A673 (cell line): ENCODE results near the gene GMDS.

Experiments
- CTCF ChIP-seq: fragments of 300-800, 200-600 bp; sonication (generic); conservative IDR thresholded peaks from 2 replicates; pipeline ENCODE4 v1.5.1; 2017; ENCODE audit warnings: low read depth, mild to moderate bottlenecking, antibody characterized with exemption, low read length, moderate library complexity, mixed read lengths
- EZH2 ChIP-seq: fragments of 200-600 bp; sonication (generic); IDR thresholded peaks from 2 replicates; pipeline ENCODE4 v1.6.1; 2017; ENCODE audit warnings: borderline replicate concordance, low read depth, mild to moderate bottlenecking, mixed read lengths, antibody characterized with exemption, low read length; ENCODE audit not compliant: poor library complexity, severe bottlenecking

- TF ChIP-seq CTCF (no peak), EZH2 (no peak)
Observed at GRCh38 chr6:2228392-2228791, 17.0 kb downstream of the GMDS start.
